ENCODE data around the gene VILL.

VILL gene

DNA sequence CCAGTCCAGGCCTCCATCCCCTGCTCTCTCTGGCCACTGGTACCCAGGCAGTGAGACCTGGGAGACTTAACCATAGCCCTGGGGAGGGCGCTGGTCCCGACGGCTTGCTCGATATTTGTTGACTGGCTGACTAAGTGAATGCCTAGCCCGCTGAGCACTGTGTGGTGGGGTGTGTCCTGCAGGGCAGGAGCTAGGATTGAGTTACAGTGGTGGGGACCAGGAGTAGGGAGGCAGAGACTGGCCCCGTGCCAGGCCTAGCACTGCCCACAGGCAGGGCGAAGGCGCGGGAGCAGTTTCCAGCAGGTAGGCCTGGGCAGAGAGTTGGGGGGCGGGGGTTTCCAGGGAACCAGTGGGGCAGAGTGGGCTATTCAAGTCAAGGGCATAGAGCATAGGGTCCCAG is at the start of gene VILL:
Gene VILL (plus strand): TSS at position 260 of the 400 bp plus-strand sequence. CDS start 2,887 bp downstream, outside the sequence.
- no peak for DNase-seq (ENCODE audit: low spot score)

DNA sequence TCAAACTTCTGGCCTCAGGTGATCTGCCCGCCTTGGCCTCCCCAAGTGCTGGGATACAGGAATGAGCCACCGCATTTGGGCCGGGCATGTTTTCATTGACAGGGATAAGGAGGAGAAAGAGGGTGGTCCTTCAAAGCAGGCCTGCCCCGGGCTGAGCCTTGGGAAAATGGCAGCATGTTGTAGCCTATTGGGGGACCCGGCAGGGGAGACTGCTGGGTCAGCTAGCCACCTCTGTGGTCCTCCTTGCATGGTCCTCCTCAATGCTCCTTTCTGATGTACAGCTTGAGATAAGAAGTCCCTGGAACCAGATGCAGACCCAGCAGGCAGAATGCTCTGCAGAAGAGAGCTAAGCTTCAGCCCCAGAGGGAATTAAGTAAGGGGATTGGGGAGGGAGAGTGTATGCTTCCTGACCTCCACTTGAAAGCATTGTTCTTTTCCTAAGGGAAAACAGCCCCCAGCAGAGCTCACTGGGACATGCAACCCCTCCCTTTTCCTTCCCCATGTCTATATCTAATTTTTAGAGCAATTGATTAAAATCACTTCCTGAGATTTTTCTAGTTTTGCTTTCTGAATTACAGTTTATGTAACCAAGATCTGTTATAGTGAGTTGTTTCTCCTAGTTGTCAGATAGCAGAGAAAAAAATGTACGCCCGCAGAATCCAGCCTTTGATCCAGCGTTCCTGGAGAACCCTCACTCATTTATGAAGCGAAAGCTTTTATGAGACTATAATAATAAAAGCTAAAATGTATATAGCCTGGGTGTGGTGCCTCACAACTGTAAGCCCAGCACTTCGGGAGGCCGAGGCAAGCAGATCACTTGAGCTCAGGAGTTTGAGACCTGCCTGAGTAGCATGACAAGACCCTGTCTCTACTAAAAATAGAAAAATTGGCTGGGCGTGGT is 48.7 kb upstream of the VILL start:
- DNase-seq (ENCODE audit: low spot score): no peak

DNA sequence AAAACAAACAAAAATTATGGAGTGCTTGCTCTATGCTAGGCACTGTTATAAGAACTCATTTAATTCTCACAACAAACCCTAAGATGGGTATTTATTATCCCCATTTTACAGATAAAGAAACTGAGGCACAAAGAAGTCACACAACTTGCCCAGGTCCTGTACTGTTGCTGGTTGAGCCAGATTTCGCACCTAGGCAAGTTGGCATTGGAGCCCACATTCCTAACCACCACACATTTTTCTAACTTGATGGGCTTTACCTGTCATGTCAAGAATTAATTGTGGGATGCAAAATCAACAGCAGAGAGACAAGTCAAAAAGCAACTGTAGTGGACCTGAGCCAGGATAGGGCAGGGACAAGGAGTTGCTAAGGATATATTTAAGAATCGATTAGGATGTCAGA is 47.9 kb upstream of the VILL start:
- DNase-seq (ENCODE audit: low spot score): no peak

DNA sequence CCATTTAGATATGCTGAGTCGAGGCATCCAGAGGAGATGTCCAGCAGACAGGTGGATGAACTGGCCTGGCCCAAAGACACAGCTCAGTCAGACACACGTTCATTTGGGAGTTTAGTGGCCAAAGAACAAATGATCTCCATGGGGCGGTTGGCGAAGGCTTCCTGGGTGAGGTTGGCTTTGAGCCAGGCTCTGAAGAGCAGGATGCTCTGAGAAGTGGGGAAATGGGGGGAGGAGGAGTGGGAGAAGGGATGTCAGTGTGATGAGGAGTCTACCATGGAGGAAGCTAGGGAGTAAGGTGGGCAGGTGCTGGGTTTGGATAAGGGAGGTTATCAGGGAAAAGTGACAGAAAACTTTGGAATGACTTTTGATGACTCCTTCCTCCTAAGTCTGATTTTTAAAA is 47.5 kb upstream of the VILL start:
- no peak for DNase-seq (ENCODE audit: low spot score)

DNA sequence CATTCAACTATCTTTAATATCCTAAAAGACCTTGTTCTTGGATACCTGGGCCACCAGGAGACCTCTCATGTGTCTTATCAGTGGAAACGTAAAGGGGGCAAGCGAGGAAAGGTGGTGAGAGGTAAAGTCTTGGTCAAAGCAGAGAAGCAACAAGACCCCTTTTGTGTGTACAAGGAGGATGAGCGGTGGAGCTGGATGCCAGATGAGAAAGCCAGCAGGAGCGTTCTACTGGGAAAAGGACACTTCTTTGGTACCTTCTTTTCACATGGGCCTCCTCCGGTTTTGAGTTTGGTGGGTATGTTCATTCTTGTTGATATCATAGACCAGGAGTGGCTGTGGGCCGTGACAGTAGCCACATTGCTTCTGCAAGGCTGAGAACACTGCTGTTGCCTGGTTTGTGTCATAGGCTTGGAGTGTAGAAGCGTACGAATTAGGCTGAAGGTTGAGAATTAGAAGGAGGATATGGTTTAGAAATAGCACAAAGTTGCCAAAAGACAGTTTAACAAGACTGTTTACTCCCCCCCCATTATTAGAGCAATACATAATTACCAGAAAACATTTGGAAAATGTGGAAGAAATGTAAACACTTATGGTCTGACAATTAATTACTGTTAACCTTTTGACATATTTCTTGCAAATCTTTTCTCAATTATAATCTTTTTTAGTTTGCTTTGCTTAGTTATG is 46.8 kb upstream of the VILL start:
- DNase-seq (ENCODE audit: low spot score): no peak

DNA sequence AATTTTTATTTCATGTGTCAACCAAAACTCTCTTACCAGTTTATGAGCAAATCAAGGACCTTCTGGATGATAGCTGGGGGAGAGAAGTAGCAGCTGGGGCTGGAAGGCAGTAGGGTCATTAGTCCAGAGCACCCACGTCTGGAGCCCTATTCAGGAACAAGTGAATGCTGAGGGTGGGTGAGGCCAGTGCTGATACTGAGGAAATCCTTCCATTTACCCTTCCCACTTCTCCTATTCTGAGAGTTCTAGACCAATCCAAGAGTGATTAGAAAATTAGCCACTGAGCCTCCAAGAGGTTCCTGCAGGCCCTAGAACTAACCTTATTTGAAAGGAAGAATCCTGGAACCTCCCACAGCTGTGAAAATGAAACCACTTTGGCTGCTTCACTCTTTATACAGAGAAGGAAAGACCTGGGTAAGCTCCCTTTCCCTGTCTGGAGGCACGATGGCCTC is 46.2 kb upstream of the VILL start:
- no peak for DNase-seq (ENCODE audit: low spot score)

DNA sequence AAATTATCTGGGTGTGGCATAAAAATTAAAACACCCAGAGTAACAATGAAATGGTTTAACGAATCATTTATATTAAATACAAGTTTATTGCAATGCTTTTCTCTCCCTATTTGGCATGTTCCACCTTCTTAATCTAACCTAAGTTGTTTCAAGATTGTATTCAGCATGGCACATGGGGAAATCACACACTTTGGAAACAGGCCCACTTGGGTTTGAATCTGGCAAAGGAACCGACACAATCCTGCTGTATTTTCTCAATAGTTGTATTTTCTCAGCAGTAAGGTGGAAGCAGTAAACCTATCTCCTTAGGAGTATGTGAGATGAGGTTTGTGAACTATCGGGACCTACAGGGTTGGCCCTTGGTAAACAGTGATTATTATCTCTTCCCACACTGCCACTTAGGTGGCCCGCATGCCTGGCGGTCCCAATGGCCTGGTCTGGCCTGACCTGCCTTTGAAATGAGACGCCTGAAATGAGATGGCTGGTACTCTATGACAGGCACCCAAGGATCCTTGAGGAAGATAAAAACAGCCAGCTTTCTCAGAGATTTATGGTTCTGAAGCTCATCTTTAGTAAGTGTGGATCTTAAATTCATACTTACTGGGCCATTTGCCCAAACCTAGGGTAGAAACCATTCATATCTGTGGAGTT is 45.3 kb upstream of the VILL start:
- DNase-seq (ENCODE audit: low spot score): no peak

DNA sequence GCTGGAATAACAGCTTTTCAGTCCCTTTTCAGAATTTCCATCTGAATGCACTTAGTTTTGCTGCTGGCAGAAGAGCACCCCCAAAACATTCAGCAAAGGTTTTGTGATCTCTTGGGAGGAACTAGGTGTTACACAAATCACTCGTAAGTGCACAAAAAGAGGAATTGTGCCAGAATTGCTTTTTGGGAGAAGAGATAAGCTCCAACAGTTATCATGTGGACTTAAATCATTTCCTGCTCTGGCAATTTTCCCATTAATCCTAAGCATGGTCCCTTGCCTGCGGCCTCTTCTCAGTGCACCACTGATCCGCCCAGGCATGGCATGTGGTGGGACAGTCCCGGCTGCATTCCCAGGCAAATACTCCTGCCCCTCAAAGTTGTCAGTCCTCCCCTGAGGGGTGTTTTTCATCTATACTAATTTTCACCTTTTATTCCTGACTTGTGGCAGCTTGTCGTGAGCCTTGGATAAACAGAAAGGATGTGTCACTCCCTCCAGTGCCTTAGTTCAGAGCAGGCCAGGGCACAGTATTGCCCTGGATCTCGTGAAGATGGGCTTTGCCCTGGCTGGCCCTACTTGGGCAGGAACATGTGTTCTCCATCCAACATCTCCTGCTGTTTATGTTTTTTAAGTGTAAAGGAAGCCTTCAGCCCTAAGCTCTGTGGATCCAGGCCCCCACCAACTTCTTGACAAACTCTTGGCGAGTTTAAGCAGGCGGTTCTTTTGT is 44.6 kb upstream of the VILL start:
- no peak for DNase-seq (ENCODE audit: low spot score)

DNA sequence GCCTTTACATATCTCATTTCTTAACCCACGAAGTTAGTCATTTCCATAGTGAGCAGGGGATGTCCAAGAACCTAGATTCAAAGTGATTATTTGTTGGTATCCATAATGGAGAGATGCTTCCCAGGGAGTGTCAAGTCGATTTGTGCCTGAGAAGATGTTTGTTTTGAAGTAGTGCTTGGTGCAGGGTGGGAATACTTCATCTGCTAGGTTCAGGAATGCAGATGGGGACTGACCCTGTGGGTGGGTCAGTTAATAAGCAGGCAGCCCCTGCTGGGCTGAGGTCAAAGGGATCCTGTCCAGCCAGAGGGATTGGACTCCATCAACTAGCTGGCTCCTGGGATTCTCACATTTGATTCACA is 44.1 kb upstream of the VILL start:
- no peak for DNase-seq (ENCODE audit: low spot score)

DNA sequence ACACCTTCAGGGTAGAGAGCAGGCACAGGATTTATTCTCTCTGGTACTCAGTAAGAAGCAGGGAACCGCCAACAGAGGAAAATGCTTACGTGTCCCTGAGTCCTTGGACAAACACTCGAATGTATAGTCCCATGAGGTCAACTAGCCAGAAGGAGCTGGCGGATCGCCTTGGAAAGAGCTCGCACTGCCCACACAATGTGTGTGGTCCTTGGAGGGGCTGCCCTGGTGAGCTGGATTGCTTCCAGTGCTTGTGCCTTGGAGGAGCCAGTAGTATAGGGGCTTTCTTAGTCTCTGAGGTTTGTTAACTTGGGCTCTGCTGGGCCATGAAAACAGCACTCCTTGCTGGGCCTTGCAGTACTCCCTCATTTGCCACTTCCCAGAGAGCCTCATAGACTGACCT is 40.7 kb upstream of the VILL start:
- no peak for DNase-seq (ENCODE audit: low spot score)

DNA sequence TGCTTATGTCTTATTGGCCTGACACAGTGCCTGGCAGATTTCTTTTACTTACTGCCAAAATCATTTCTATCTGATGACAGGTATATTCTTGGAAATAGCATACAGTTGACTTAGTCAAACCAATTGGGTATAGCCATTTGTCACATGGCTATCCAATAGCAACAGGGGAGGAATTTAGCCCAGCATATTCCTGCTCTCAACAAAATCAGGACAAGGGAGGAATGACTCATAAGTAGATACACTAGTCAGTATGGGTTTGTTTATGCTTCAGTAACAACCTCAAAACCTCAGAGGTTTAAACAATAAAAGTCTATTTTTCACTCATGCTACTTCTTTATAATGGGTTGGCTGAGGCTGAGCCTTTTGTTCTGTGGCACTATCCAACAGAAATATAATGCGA is 38.0 kb upstream of the VILL start:
- DNase-seq (ENCODE audit: low spot score): no peak

DNA sequence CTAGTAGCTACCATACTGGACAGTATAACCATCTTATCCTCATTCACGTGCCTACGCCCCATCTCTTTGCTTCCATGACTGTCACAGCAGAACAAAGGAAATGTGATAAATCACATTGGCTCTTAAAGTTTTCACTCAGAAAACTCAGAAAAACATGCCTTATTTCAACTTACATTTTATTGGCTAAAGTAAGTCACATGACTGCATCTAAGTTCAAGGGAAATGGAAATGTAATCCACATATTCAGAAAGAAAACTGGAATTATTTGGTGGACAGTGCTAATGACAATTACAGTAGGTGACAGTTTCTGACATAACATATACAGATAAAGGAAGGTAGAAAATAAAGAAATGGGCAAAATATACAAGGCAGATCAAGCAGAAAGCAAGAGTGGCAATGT is 37.4 kb upstream of the VILL start:
- no peak for DNase-seq (ENCODE audit: low spot score)

DNA sequence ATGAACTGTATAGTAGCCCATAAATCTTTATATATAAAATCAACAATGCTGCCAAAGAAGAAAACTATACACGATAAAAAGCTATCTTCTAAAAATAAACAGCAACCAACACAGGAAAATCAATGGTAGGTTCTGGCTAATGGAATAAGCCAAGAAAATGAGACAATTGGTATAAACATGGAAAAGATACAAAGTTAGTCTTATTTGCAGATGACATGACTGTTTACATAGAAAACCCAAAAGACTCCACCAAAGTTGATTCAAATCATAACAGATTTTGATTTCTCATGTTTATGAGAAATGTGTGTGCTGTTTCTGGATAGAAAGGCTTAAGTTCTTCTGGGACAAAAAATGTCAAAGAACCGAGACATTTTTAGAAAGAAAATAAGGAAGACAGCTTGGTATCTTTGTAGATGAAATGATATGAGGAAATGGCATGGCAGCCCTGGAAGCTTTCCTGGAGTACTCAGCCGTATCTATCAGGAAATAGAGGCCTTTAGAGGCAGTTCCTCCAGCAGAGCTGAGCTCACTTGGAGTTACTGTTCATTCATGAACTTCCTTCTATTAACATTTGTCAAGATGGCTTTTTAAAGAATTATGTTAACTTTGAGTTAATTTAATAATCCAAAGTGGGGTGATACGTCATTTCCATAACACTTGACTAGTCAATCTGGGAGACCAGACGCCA is 36.7 kb upstream of the VILL start:
- no peak for DNase-seq (ENCODE audit: low spot score)

DNA sequence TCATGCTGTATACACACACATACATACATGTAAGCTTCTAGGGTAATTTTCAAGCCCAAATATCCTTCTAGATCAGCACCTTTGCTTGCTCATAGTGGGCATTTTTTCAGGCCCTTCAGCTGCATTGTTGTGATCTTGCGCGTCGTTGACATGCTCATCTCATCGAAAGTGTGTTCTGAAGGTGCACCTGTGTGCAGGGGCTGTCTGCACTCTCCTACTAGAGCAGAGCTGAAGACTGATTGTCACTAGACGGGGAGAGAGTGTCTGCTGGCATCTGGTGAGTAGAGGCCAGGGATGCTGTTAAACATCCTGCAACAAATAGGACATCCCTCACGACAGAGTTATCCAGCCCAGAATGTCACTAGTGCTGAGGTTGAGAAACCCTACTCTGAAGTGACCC is 35.7 kb upstream of the VILL start:
- DNase-seq (ENCODE audit: low spot score): no peak

DNA sequence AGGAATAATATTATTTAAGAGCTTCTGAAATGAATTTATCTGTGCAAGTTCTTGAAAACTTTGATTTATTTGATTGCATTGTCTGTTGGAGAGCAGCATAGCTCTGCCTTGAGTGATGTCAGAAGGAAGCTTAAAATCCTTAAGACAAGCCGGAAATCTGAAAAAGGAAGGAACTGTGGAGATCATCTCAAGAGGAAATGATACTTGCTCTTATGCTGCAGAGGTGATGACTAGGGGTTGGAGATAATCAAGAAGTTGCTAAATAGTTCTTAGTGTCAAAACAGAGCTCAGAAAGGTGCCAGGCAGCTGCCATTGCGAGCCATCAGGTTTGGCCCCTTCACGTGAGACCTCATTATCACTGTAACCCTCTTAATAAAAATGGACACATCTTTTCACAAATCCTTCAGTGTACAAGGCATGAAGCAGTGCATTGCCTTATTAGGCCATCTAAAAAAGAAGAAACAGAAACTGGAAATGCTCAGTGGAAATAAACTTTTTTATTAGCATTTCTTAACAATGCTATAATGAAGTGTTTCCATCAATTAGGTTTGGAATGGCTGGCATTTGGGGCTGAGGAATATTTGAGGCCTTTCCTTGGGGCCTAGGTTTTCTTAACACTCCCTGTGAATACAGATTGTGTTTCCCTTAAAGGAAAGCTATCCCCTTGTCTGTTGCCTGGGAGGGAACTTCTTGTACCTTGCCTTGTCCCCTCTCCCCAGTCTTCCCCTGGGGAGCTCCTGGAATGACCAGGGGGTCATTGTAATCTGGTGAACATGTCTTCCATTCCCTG is 34.5 kb upstream of the VILL start:
- DNase-seq (ENCODE audit: low spot score): no peak

DNA sequence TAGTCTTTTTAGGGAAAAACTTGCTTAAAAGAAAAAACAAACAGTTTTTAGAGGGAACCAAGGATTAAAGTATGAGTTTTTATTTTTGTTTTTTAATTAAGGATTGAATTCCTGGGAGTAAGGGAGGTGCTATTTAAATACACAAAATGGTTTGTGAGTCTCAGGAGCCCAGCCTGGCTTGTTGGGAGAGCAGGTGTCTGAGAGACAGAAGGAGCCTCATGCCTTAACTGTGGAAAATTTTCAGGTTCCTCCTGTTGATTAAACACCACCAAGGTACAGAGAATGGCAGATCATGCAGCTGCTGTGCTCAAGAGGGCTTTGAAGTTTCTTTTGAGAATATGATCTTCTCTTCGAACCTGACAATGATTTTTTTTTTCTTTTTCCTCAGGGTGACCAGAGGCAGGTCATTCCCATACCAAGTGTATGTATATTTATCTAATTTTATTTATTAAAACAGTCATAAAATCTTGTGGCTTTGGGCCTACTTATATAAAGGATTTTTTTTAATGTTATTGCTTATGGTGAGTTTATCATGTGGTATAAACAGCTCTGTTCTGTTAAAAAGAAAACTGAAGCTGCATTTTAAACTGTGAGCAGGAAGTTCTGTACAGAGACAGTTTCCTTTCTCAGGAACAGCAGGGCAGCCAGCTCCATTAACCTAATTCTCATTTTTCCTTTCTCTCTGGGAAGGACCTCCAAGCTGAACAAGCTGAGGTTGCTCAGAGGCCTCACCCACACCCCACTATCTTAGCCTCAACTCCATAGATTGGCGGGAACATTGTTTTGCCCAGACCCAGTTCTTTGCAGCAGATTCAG is 33.7 kb upstream of the VILL start:
- no peak for DNase-seq (ENCODE audit: low spot score)

DNA sequence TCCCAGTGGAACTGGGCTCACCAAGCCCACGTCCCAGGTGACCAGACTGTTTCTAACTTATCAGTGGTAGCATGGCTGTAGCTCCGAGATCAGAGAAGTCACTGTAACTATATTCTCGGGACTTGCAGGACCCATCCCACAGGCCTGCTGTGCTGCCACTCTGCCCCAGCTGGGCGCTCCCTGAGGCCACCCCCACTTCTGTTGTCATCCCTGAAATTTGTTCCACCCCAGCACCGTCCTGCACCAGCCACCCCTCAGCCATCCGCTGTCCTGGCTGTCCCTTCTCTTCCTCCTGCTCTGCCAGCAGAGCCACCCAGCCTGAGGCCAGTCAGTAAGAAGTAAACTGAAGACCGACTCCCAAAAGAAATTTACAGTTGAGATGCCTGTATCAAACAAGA is 33.0 kb upstream of the VILL start:
- no peak for DNase-seq (ENCODE audit: low spot score)

DNA sequence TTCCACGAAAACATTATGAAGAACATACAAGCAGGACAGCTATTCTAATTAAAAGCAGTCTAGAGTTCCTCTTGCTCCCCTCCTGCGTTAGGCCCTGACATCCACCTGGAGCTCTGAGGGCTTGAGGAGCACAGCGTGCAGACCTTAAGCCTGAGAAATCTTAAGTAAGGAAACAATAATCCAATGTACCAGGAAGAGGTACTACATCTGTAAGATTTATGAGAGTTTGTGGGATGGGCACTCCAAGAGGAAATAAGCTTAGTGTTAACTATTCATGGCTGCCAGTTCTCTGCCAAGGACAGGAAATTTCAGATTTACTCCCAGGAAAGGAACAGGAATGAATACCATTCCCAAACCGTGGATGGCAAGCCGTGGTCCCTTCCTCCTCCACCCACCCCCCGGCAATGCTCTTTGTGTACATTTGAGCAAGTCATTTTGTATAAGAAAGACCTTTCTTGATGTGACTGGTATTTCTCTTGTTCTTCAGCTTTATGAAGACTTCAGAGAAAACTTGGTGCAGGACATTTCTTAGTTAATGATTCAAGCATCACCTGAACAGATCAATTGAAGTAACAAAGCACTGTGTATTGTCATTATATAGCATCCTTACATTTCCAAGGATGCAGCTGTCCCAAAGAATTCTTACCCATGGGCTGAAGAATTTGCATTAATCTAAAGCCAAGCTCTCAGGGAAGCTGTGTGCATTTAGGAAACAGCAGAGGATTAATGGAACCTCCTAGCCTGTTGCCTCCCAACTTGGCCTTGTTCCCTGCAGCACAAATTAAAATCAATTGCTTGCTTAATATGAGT is 28.8 kb upstream of the VILL start:
- DNase-seq (ENCODE audit: low spot score): no peak

DNA sequence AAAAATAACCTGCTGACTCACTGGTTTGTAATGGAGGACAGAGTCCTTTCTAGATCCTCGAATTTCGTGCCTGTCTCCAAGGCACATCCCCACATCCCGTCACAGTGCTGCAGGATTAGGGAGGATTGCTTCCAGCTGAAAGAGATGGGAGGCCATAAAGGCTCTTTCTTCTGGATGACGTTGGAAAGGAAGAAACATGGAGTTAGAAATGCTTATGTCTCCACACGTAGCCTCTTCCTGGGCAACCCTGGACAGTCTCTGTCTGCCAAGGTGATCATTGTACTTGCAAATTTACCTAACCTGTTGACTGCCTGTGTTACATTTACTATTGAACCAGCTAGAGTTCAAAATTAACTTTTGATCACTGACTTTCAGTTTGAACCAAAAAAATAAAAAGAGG is 27.6 kb upstream of the VILL start:
- no peak for DNase-seq (ENCODE audit: low spot score)

All from germinal center (tissue), 1 donor.